Right lobe of liver (tissue), 4 donors: ENCODE results near the gene ITCH.
"Not testable (repeated sequence)": the region's sequence is repeated elsewhere in the genome, so short reads cannot be mapped to it uniquely, and the experiment has no call there.

Source experiments
- CTCF ChIP-seq, 4 donors: fragments of 200-600 bp in 3 of 4; fragments of 450-650 bp in 1 of 4; IDR thresholded peaks; one replicate each; pipeline versions ENCODE4 v1.5.1 to v1.8.0; 2016 to 2022; ENCODE audit warnings: antibody characterized with exemption in 4 of 4, mild to moderate bottlenecking in 2 of 4
- POLR2A ChIP-seq: fragments of 450-650 bp; IDR thresholded peaks from one replicate; pipeline ENCODE4 v1.6.1; 2017; ENCODE audit warnings: antibody characterized with exemption, mild to moderate bottlenecking
- donor health status: DM: no; HTN: no; CAD: no.
- donor health status: DM: no; HTN: no; CAD: no.
- donor health status: DM: no; HTN: yes; CAD: no.

GRCh38 chr20:34514034-34514433, 151.0 kb downstream of the ITCH start:
- not testable (repeated sequence) for TF ChIP-seq POLR2A; CTCF (IDR thresholded peaks at IDR 0.05)
